ENCODE measurements around the gene RNGTT.
"Not testable (repeated sequence)": the region's sequence is repeated elsewhere in the genome, so short reads cannot be mapped to it uniquely, and the experiment has no call there.

The RNGTT gene

GRCh38 chr6:88808381-88808780, 155.0 kb downstream of the RNGTT start:
- DNase-seq (ENCODE audit: low spot score), result no peak

- DNase-seq (ENCODE audit: low spot score), result no peak
Measured at GRCh38 chr6:88807622-88808021, 155.8 kb downstream of the RNGTT start.

GRCh38 chr6:88806728-88807127, 156.7 kb downstream of the RNGTT start:
- no peak for DNase-seq (ENCODE audit: low spot score)

- DNase-seq (ENCODE audit: low spot score), result no peak
Measured at GRCh38 chr6:88804701-88805100, 158.7 kb downstream of the RNGTT start.

- DNase-seq (ENCODE audit: low spot score), result no peak
Measured at GRCh38 chr6:88785478-88785877, 177.9 kb downstream of the RNGTT start.

- DNase-seq (ENCODE audit: low spot score), result peak; percentile 42
Measured at GRCh38 chr6:88780714-88781389, 182.6 kb downstream of the RNGTT start.

- DNase-seq (ENCODE audit: low spot score), result no peak
Measured at GRCh38 chr6:88775866-88776571, 187.4 kb downstream of the RNGTT start.

GRCh38 chr6:88768114-88768513, 195.3 kb downstream of the RNGTT start:
- DNase-seq (ENCODE audit: low spot score), result not testable (repeated sequence)

GRCh38 chr6:88764081-88764480, 199.3 kb downstream of the RNGTT start:
- no peak for DNase-seq (ENCODE audit: low spot score)

GRCh38 chr6:88763160-88763559, 200.3 kb downstream of the RNGTT start:
- DNase-seq (ENCODE audit: low spot score), result no peak

- DNase-seq (ENCODE audit: low spot score), result peak; percentile 60
Measured at GRCh38 chr6:88761237-88762031, 202.0 kb downstream of the RNGTT start.

- DNase-seq (ENCODE audit: low spot score), result no peak
Measured at GRCh38 chr6:88760091-88760490, 203.3 kb downstream of the RNGTT start.

- DNase-seq (ENCODE audit: low spot score), result no peak
Measured at GRCh38 chr6:88750936-88751335, 212.5 kb downstream of the RNGTT start.

- DNase-seq (ENCODE audit: low spot score), result no peak
Measured at GRCh38 chr6:88749849-88750248, 213.6 kb downstream of the RNGTT start.

- no peak for DNase-seq (ENCODE audit: low spot score)
Measured at GRCh38 chr6:88748141-88748540, 215.3 kb downstream of the RNGTT start.

- DNase-seq (ENCODE audit: low spot score), result no peak
Measured at GRCh38 chr6:88741939-88742338, 221.5 kb downstream of the RNGTT start.

GRCh38 chr6:88741071-88741470, 222.3 kb downstream of the RNGTT start:
- no peak for DNase-seq (ENCODE audit: low spot score)

- DNase-seq (ENCODE audit: low spot score), result no peak
Measured at GRCh38 chr6:88734544-88734943, 228.9 kb downstream of the RNGTT start.

- DNase-seq (ENCODE audit: low spot score), result no peak
Measured at GRCh38 chr6:88730611-88731011, 232.8 kb downstream of the RNGTT start.

- no peak for DNase-seq (ENCODE audit: low spot score)
Measured at GRCh38 chr6:88728756-88729155, 234.7 kb downstream of the RNGTT start.

- not testable (repeated sequence) for DNase-seq (ENCODE audit: low spot score)
Measured at GRCh38 chr6:88726409-88726808, 237.0 kb downstream of the RNGTT start.

GRCh38 chr6:88725111-88725975, 238.1 kb downstream of the RNGTT start:
- no peak for DNase-seq (ENCODE audit: low spot score)

All from germinal center (tissue), 1 donor.